GM18517 (cell line): ENCODE data around the gene PRKAR1B.

ENCODE experiments used
- ATAC-seq: cut with Tn5 transposase; IDR thresholded peaks from one replicate; pipeline ENCODE4 v1.9.1; 2021; ENCODE audit warnings: mild to moderate bottlenecking, moderate library complexity; ENCODE audit not compliant: unreplicated experiment

PRKAR1B gene

DNA sequence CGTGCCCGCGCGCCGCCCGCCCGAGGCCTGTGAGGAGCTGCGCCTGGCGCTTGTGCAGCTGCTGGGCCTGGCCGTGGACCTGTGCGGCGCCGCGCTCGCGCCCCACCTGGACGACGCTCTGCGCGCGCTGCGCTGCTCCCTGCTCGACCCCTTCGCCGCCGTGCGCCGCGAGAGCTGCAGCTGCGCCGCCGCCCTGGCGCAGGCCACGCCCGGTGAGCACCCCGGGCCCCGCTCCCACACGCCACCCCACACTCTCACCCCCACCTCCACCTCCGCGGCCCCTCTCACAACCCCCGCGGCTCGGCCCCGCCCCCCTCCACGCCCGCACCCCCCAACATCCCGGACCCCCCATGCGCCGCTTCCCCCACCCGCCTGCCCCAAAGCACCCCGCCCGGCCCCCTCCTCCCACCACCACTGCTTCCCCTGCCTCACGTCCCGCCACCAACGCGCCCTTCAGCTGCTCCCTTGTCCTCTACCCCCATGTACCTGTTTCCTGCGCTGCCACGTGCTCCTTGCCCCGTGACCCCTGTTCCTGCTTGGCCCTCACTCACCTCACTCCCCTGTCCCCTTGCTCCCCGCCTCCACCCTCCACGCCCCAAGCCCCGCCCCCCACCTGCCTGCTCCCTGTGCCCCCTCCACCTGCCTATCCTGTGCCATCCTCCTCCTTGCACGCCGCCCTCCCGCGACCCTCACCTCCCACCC, at the start of gene PRKAR1B:
PRKAR1B (minus strand) TSS at position 178 of the 702 bp plus-strand sequence. CDS start 15,776 bp downstream, outside the sequence.
- peak; percentile 29 for ATAC-seq

DNA sequence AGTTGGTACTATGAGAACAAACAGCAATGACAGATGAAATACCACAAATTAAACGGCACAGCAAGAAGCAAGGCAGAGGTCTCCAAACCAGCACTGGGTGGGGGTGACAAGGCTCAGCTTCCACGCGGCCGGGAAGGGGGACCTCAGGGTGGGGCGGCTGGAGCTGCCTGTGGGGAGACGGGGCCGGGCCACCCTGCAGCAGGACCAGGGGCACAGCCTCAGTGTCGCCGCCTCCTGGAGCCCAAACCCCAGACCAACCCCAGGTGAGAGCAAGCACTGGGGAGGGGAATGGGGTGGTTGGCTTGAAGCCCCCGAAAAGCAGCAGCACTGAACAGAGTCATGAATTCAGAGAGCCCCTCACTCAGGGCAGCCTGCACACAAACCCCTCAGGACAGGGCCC, 49.3 kb upstream of the PRKAR1B start:
- no peak for ATAC-seq

DNA sequence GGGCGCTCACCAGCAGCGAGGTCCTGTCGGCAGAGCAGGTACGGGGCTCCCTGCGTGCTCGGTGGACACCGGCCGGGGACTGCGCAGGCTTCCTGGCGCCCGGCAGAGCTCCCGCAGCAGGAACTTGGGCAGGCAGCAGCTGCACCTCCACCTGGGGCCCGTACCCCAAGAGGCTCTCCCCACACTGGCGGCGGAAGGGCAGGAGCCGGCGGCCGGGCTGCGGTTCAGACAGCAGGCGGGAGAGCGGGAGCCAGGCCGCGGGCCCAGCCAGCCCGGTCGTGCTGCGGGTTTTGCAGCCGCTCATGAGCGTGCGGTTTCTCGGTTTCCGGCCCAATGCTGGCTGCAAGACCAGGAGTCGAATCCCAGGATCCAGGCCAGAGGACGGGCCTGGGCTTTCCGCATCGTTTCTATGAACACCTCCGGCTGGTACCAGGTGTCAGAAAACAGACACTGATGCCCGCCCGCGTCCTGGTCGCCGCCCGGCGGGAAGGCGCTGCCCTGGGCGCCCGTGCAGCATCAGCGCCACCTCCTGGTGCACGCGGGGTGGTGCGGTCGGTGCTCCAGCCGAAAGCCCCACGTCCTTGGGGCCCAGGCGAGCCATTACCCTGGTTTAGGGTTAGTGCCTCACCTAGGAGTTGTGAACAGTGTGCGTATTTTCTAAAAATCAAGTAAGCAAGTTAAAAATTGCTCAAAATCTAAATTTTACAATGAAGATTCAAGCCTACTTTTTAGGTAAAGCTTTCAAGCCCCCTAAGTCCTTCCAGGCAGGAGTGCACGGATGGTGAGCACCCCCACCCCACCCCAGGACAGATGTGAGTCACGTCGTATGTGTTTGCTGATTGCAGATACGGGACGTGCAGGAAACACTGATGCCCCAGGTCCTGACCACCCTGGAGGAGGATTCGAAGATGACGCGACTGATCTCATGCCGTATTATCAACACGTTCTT, 47.4 kb upstream of the PRKAR1B start:
- no peak for ATAC-seq

DNA sequence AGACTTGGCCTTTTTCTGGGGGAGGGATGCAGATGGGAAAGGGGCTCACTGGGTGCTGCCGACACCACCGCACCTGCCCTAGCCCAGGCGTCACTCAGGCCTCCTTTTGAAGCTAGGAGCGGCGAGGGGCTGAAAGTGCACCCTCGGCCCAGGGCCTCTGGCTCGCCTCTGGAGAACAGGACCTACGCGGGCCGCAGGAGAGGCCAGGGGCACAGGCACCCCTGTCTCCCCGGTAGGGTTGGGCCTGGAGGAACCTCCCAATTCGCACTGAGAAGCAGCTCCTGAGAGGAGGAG, 46.5 kb upstream of the PRKAR1B start:
- ATAC-seq = no peak

DNA sequence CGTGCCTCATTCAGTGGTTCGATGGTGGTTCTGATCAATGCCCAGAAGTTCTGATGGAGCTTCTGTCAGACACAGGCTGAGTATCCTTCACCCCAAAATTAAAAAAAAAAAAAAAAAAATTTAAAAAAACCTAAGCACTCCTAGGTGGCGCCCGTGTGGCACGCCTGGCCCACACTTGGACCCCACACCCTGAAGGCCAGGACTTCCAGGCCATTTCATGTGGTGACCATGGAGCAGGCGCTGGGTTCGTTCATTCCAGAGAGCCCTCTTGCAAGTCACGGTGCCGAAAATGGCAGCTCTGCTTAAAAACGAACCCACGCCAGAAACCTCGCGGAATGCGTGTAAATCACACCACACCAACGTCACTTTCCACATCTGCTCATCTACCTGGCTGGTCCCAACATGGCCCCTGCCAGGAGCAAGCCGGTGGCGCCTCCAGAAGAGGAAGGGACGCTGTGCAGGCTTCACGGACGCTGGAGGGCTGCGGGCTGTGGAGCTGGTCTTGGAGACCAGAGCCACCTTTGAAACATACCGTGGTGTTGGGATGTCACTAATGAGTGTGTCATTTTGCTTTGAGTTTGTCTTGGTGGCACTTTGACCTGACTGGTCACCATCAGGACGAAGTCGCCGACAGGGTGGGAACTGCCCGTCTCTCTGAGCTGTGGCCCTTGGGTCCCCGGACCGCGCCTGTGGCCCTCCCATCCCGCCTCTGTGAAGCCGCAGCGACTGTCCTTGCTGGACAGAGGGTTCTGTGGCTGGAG, 46.0 kb upstream of the PRKAR1B start:
- ATAC-seq = no peak

- no peak for ATAC-seq
These were observed 45.3 kb upstream of the PRKAR1B start for GRCh38 chr7:772392-772791.

DNA sequence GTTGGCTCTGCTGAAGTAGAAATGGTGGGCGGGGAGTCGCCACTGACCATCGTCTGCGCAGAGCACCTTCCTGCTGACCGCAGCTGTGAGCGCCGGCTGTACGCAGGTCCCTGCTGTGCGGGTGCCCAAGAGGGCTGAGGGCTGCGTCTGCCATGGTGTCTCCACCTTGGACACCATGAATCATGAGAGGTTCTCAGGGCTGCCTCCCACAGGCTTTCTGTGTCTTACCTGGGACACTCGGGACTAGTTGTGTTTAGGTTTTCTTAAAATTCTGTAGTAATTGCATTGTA, 44.9 kb upstream of the PRKAR1B start:
- ATAC-seq = no peak

DNA sequence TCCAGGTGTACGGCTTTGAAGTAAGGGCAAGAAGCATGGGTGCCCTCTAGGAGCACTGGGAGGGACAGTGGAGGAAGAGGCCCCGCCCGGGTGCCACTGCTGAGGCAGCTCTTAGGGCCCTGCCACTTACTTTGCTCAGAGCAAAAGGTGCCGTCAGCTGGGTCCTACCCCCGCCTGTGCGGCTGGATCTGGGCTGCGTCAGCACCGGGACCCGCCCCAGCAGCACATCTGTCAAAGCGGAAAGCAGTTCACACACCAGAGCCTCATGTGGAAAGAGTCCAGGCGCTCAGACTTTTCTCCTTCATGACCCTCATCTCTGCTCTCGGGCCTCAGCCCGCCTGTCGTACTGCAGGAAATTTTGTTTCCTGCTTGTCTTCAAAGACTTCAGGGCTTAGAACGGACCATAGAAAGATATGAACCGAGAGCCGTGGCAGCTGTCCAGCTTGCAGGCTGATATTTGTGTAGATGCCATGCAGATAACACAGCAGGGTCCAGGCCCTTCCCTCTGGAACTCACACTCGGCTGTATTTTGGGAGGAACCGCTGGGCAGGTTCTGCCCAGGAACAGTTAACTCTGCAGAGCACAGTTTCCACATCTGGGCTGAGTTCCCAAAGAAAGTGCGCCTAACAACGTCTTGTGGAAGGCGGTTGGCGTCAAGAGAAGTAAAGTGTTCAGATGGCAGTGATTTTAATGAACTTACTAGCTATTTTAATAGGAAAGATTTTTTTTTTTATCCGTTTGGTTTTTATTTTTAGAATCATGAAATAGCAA, 44.3 kb upstream of the PRKAR1B start:
- ATAC-seq = no peak

DNA sequence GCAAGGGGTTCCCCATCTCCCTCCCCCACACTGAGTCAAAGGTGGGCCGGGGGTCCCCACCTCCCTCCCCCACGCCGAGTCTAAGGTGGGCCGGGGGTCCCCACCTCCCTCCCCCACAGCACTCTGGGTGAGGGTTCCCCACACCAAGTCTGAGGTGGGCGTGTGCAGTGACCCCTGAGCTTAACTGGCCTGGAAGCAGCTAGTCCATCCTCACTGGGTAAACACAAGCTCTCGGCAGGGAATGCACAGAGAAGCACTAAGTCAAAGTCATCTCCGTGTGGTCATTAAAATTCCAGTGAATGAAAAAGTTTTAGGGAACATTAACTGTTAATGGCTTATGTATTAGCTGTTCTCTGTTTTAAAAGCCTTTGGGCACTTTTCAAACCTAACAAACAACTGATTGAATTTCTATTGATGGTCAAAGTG, 43.7 kb upstream of the PRKAR1B start:
- no peak for ATAC-seq

- ATAC-seq = no peak
These were observed 43.3 kb upstream of the PRKAR1B start for GRCh38 chr7:770336-770735.

DNA sequence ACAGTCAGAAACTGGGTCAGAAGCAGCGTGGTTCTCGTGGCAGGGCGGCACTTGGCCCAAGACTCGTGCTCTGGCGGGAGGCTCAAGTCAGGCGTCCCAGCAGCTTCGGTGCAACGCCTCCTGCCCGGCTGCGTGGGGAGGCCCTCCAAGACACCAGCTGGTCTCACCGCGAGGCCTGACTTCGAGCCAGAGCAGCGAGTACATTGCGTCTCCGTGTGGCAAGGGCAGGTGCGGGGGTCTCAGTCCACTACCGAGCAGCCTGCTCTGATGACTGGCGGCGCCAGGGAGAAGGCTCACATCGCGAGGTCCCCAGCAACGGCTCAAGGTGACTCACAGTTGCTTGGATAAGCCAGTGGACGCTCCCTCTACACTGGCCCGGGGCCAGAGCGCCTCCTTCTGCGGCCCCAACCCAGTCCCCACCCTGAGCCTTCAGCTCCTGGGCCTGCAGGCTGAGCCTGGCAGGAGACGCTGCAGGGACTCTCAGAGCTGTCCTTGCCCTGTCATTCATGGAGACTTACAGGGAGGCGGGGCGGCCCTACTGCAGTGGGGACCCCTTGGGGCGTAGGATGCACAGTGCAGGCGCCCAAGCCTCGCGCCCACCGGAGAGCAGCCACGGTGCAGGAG, 41.9 kb upstream of the PRKAR1B start:
- ATAC-seq = no peak

DNA sequence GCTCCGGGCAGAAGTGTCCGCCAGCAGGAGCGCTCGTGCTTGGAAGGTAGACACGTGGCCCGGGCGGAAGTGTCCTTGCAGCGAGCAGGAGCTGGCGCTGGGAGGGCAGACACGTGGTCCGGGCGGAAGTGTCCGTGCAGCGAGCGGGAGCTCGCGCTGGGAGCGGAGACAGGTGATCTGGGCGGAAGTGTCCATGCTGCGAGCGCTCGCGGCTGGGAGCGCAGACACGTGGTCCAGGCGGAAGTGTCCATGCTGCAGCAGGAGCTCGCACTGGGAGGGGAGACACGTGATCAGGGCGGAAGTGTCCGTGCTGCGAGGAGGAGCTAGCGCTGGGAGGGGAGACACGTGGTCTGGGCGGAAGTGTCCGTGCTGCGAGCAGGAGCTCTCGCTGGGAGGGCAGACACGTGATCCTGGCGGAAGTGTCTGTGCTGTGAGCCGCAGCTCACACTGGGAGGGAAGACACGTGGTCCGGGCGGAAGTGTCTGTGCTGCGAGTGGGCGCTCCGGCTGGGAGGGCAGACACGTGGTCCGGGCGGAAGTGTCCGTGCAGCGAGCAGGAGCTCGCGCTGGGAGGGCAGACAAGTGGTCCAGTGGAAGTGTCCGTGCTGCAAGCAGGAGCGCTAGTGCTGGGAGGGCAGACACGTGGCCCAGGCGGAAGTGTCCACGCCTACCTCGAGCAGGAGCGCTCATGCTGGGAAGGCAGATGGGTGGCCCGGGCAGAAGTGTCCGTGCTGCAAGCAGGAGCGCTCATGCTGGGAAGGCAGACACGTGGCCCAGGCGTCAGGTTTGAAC, 41.1 kb upstream of the PRKAR1B start:
- peak; percentile 65 for ATAC-seq

GRCh38 chr7:767580-767940, 40.5 kb upstream of the PRKAR1B start:
- peak; percentile 50 for ATAC-seq

DNA sequence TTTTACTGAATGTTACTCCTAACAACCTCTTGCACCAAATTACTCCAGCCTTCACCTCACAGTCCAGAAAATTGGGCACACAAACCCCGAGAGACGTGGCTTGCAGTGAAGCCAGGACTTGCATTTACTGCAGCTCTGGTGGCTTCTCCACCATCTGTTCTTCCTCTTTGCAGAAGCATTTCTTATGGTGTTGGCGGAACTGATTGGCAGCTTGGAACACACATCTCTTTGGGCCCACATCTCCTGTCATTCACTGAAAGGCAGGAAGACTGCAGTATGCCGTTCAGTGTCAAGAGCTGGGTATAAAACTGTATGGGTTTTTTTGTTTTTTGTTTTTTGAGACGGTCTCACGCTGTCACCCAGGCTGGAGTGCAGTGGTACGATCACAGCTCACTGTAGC, 38.3 kb upstream of the PRKAR1B start:
- no peak for ATAC-seq

DNA sequence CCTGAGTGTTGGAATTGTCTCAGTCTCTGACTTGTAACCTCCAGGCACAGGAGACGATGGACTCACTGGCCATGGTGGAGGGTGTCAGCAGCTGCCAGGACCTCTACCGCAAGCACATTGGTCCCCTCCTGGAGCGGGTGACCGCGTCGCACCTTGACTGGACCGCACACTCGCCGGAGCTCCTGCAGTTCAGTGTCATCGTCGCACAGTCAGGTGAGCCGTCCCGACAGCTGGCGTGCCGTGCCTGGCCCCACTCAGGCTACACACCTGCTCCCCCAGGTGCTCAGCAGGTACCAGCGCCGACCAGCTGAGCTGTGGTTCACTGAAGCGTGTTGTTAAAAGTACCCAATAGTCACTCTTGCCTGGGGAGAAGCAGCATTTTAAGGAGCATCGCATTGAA, 36.7 kb upstream of the PRKAR1B start:
- no peak for ATAC-seq

DNA sequence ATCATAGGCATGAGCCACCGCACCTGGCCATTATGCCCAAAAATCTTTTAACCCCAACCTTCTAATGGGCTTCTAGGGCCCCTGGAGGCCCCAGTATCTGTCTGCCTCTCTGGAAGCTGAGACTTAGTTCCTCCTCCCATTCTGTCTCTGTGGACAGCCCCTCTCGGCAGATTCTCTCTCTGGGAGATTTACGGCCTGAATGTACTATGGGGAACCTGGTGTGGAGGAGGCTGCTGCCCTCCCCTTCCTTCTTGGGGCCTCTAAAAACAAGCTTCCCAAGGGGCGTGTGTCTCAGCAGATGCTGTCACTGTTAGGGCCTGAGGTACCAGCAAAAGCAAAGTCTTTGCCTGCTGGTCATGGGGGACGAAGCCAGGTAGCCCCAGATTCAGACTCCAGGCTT, 35.8 kb upstream of the PRKAR1B start:
- ATAC-seq = no peak

- ATAC-seq = no peak
These were observed 34.5 kb upstream of the PRKAR1B start for GRCh38 chr7:761631-762030.

DNA sequence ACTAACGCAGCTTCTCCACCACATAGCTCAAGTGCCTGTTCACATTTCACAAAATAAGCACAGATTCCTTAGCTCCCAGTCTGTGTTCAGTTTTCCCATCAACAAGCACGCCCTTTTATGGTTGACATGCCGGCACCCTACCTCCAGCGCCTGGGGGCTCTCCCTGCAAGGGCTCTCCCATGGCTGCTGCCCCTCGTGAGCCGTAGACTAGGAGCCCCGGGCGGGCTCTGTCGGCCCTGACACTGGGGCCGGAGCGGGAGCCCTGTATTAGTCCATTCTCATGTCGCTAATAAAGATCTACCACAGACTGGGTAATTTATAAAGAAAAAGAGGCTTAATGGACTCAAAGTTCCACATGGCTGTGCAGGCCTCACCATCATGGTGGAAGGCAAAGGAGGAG, 34.0 kb upstream of the PRKAR1B start:
- no peak for ATAC-seq

GRCh38 chr7:760006-760405, 32.9 kb upstream of the PRKAR1B start:
- no peak for ATAC-seq

DNA sequence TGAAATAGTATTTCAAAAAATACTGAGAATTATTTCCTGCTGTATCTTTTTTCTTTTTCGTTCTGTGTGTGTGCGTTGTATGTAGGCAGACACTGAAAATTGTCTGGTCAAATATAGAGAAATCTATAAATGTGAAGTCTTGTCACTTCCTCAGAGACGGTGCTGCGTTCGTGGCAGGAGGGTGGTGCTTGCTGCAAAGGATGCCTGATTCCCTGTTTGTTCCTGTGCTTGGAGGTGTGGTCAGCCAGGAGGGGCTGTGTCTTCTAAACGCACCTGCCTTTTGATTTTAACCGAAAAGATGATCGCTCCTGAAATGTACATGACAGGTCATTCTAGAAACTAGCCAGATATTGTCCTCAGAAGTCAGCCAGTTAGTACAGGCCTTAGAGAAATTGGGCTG, 32.5 kb upstream of the PRKAR1B start:
- no peak for ATAC-seq
